ENCODE results near the gene LGALS3BP. TPM values are rescaled to one million over a fixed set of nuclear protein-coding genes. Genes with fewer than 3 reads are reported as not detected.

The LGALS3BP gene
- total RNA-seq, 1 donor from 2014 or later = 12.6 TPM

DNA sequence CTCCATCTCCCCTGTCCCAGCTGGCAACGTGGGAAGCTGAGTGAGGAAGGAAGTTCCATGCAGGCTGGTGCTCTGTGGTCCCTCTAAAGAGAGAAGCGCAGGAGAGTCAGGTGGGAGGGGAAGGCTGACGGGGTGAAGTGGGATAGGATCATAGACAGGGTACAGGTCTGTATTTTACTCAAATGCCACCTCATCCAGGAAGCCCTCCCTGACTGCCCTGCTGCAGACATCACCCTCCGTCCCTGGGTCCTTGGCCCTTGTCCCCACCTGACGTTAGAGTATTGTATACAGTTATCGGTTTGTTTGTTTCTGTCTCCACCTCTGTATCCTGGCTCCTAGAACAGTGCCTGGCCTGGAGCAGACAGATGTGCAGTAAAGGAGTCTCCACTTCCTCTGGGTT, 18.2 kb upstream of the LGALS3BP start:
- Mint-ChIP-seq H3K4me1 (ENCODE audit: unreplicated experiment) (no peaks in the 10 kb centered on the region), H3K9me3 (ENCODE audit: unreplicated experiment) (no peaks in the 10 kb centered on the region), H3K36me3 (ENCODE audit: low read depth, unreplicated experiment) (peaks cover 31% of the 10 kb centered on the region), H3K4me3 (ENCODE audit: unreplicated experiment) (no peak overlapping the region), H3K27me3 (ENCODE audit: unreplicated experiment) (peaks cover 14% of the 10 kb centered on the region), H3K27ac (ENCODE audit: unreplicated experiment) (no peak overlapping the region)
- no peak for DNase-seq (ENCODE audit: low spot score)
- TF ChIP-seq, protein P1, sequence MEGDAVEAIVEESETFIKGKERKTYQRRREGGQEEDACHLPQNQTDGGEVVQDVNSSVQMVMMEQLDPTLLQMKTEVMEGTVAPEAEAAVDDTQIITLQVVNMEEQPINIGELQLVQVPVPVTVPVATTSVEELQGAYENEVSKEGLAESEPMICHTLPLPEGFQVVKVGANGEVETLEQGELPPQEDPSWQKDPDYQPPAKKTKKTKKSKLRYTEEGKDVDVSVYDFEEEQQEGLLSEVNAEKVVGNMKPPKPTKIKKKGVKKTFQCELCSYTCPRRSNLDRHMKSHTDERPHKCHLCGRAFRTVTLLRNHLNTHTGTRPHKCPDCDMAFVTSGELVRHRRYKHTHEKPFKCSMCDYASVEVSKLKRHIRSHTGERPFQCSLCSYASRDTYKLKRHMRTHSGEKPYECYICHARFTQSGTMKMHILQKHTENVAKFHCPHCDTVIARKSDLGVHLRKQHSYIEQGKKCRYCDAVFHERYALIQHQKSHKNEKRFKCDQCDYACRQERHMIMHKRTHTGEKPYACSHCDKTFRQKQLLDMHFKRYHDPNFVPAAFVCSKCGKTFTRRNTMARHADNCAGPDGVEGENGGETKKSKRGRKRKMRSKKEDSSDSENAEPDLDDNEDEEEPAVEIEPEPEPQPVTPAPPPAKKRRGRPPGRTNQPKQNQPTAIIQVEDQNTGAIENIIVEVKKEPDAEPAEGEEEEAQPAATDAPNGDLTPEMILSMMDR (IDR thresholded peaks at IDR 0.05; ENCODE audit: unreplicated experiment) = no peak

DNA sequence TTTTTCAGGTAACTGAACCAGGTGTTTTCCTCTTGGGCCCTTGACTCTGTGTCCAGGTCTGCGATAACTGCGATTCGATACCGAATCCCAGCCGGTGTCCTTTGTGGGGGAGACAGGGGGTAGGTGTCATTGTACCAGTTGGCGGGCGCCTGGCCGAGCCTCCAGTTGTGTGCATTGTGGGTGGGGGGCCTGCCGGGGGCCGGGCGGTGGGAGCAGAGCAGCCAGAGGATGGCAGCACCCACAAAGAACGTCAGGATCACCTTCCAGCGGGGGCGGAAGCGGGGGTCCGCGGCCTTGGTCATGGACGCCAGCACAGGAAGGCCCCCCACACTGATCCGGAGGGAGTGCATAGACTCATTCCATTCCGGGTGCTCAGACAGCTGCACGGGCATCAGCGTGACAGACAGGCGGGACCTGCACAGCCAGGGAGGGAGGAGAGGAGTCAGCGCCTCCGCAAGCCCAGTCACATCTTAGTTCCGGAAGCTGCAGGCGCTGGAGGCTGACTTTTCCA, 17.6 kb upstream of the LGALS3BP start:
- Mint-ChIP-seq H3K36me3 (ENCODE audit: low read depth, unreplicated experiment) (peaks cover 30% of the 10 kb centered on the region), H3K27me3 (ENCODE audit: unreplicated experiment) (peaks cover 11% of the 10 kb centered on the region), H3K4me1 (ENCODE audit: unreplicated experiment) (no peaks in the 10 kb centered on the region), H3K4me3 (ENCODE audit: unreplicated experiment) (peak overlapping the region; percentile 59), H3K27ac (ENCODE audit: unreplicated experiment) (no peak overlapping the region), H3K9me3 (ENCODE audit: unreplicated experiment) (no peaks in the 10 kb centered on the region)
- TF ChIP-seq, protein P1 (IDR thresholded peaks at IDR 0.05; ENCODE audit: unreplicated experiment) = no peak
- no peak for DNase-seq (ENCODE audit: low spot score)

DNA sequence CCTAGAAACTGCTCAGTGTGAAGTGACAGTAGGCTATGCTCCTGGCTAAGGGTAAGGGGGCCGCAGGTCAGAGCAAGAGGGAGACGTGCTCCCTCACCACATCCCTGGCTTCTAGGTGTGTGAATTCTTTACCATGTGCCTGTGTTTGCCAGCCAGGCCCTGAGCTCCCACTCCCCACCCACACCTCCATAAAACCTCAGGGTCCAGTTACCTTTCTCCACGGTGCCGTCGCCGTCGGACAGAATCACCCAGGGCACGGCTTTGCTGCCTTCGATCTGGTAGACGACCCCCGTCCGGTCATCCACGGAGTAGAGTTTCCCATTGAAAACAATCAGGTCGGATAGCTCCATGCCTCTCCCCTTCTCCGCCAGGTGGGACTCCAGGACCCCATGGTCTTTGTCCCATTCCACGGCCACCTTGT, 17.1 kb upstream of the LGALS3BP start:
- Mint-ChIP-seq H3K9me3 (ENCODE audit: unreplicated experiment) (no peaks in the 10 kb centered on the region), H3K4me1 (ENCODE audit: unreplicated experiment) (no peaks in the 10 kb centered on the region), H3K4me3 (ENCODE audit: unreplicated experiment) (peak overlapping the region; percentile 59), H3K27me3 (ENCODE audit: unreplicated experiment) (peaks cover 8% of the 10 kb centered on the region), H3K36me3 (ENCODE audit: low read depth, unreplicated experiment) (peaks cover 25% of the 10 kb centered on the region), H3K27ac (ENCODE audit: unreplicated experiment) (no peak overlapping the region)
- TF ChIP-seq, protein P1 (IDR thresholded peaks at IDR 0.05; ENCODE audit: unreplicated experiment) = no peak
- no peak for DNase-seq (ENCODE audit: low spot score)

DNA sequence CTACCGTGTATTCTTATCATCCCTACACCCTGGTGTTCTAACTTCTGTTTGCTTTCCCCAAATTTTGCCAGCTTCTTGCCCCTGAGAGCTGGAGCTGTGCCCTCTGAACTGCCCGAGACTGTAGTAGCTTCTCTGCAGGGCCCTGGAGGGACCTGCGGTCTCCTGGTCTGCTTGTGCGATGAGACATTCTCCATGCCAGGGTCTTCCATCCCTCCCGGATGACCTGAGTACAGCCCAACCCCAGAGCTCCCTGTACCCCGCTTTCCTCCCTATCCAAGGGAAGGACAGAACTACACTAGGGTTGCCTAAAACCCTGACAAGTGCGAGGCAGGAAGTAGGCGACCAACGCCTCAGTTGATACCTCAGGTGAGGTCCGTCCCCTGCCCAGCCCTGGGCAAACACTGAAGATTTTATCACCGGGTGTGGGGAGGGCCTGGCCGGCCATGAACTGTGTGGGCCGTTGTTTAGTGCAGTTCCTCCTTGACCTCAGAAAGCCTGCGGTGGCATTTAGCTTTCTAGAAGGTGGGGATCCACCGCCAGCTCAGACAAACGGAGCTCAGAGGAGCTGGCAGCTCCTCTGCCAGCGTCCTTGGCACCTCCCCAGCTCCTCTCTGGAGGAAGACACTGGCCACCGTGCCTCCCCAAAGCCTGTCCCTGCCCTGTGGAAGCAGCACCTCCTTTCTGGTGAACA, 16.2 kb upstream of the LGALS3BP start:
- TF ChIP-seq, protein P1 (IDR thresholded peaks at IDR 0.05; ENCODE audit: unreplicated experiment) = no peak
- DNase-seq (ENCODE audit: low spot score) = no peak
- peaks cover 8% of the 10 kb centered on the region for H3K27me3 Mint-ChIP-seq (ENCODE audit: unreplicated experiment)
- H3K27ac Mint-ChIP-seq (ENCODE audit: unreplicated experiment) = no peak overlapping the region
- H3K9me3 Mint-ChIP-seq (ENCODE audit: unreplicated experiment) = no peaks in the 10 kb centered on the region
- H3K36me3 Mint-ChIP-seq (ENCODE audit: low read depth, unreplicated experiment) = peaks cover 24% of the 10 kb centered on the region
- H3K4me3 Mint-ChIP-seq (ENCODE audit: unreplicated experiment) = no peak overlapping the region
- H3K4me1 Mint-ChIP-seq (ENCODE audit: unreplicated experiment) = no peaks in the 10 kb centered on the region

DNA sequence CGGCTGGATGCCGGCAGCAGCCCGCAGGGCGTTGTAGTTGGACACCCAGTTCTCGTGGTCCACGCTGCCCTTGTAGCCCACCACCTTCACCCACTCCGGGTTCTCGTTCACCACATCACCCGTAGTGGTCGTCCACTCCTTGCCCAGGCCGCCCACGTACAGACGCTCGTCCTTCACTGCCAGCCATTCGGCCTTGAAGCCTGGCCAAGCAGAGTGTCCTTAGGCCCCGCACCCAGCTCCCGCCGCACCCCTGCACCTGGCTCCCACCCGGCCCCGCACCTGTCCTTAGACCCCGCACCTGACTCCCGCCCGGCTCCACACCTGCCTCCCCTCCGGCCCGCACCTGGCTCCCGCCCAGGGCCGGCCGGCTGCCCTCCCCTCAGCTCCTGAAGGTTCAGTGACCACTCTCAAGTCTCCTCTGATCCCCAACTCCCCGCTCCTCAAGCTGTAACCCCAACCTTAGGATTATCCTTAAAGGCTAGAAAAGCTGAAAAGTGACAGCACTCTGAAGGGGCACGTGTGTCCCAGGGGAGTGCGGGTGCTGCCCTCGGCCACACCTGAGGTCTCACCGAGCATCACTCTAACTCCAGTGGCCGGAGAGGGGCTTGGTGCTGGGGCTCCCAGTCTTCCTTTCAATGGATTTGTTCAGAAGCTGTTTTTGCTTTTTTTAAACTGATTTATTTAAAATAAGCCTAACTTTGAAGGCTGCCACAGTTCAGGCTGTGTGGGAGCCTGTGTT, 15.5 kb upstream of the LGALS3BP start:
- H3K27ac Mint-ChIP-seq (ENCODE audit: unreplicated experiment) = no peak overlapping the region
- H3K27me3 Mint-ChIP-seq (ENCODE audit: unreplicated experiment) = peaks cover 8% of the 10 kb centered on the region
- H3K36me3 Mint-ChIP-seq (ENCODE audit: low read depth, unreplicated experiment) = peaks cover 23% of the 10 kb centered on the region
- no peaks in the 10 kb centered on the region for H3K9me3 Mint-ChIP-seq (ENCODE audit: unreplicated experiment)
- H3K4me1 Mint-ChIP-seq (ENCODE audit: unreplicated experiment) = no peaks in the 10 kb centered on the region
- no peak for DNase-seq (ENCODE audit: low spot score)
- TF ChIP-seq, protein P1 (IDR thresholded peaks at IDR 0.05; ENCODE audit: unreplicated experiment) = no peak
- no peak overlapping the region for H3K4me3 Mint-ChIP-seq (ENCODE audit: unreplicated experiment)
